LHCN-M2 (cell line): ENCODE results near the gene IQCF5. TPM values are rescaled to one million over a fixed set of nuclear protein-coding genes. Genes with fewer than 3 reads are reported as not detected.
"Not testable (repeated sequence)": the region's sequence is repeated elsewhere in the genome, so short reads cannot be mapped to it uniquely, and the experiment has no call there.

ENCODE experiments used
- DNase-seq: peaks from one replicate; pipeline ENCODE4 v3.0.0-alpha.2; 2012; ENCODE audit warnings: low read depth
- total RNA-seq: library from RNA; depleted of rRNA; stranded (reverse); fragments of >200 nt; gene quantifications from 2 replicates; pipeline ENCODE4 v1.2.3, GENCODE V29; 2014; rRNA removed

Gene IQCF5
- total RNA-seq, 1 experiment from 2014 or later = not detected

- DNase-seq = no peak
Observed at GRCh38 chr3:51869304-51869703, 6.1 kb downstream of the IQCF5 start.

GRCh38 chr3:51868896-51869295 is 6.5 kb downstream of the IQCF5 start:
- not testable (repeated sequence) for DNase-seq

- DNase-seq = no peak
Observed at GRCh38 chr3:51862886-51863285, 12.5 kb downstream of the IQCF5 start.

- DNase-seq = no peak
Observed at GRCh38 chr3:51860703-51861665, 14.4 kb downstream of the IQCF5 start, which contains the start of gene IQCF2. Gene IQCF2, plus strand, starts transcription at chr3:51861615. Its CDS starts 52 bp downstream, at chr3:51861667.

GRCh38 chr3:51855411-51855810 is 20.0 kb downstream of the IQCF5 start:
- not testable (repeated sequence) for DNase-seq

- DNase-seq = no peak
Observed at GRCh38 chr3:51845129-51845528, 30.3 kb downstream of the IQCF5 start.

- DNase-seq = no peak
Observed at GRCh38 chr3:51836606-51837005, 38.8 kb downstream of the IQCF5 start.

GRCh38 chr3:51830836-51831385 is 44.5 kb downstream of the IQCF5 start:
- no peak for DNase-seq

GRCh38 chr3:51830345-51830744 is 45.1 kb downstream of the IQCF5 start:
- DNase-seq = no peak

- no peak for DNase-seq
Observed at GRCh38 chr3:51828297-51828696, 47.1 kb downstream of the IQCF5 start.

Other genes with a start within 250 kb of the IQCF5 start
- gene TEX264, start 204.3 kb downstream of the IQCF5 start, total RNA-seq = 72.7 and 79.6 TPM in 2 replicates
- gene GRM2, start 168.5 kb downstream of the IQCF5 start, total RNA-seq = 0.06 TPM in 1 of 2 replicates, not detected in the other
- gene IQCF6, start 96.4 kb downstream of the IQCF5 start, total RNA-seq = not detected in 2 replicates
- gene IQCF2, start 14.0 kb downstream of the IQCF5 start, total RNA-seq = not detected in 2 replicates
- not detected in 2 replicates for gene IQCF1, start 27.8 kb upstream of the IQCF5 start, total RNA-seq
- gene RRP9, start 66.3 kb upstream of the IQCF5 start, total RNA-seq = 43.2 and 50.7 TPM in 2 replicates
- 34.2 and 44.0 TPM in 2 replicates for gene PARP3, start 66.8 kb upstream of the IQCF5 start, total RNA-seq
- gene GPR62, start 79.8 kb upstream of the IQCF5 start, total RNA-seq = not detected in 2 replicates
- 189 and 276 TPM in 2 replicates for gene PCBP4, start 91.9 kb upstream of the IQCF5 start, total RNA-seq
- gene ABHD14B, start 98.4 kb upstream of the IQCF5 start, total RNA-seq = 54.6 and 59.9 TPM in 2 replicates
- 23.1 and 30.7 TPM in 2 replicates for gene ABHD14A, start 99.5 kb upstream of the IQCF5 start, total RNA-seq
- 60.4 and 75.4 TPM in 2 replicates for gene ACY1, start 107.9 kb upstream of the IQCF5 start, total RNA-seq
- 1,243 and 1,634 TPM in 2 replicates for gene RPL29, start 120.3 kb upstream of the IQCF5 start, total RNA-seq
- gene DUSP7, start 181.0 kb upstream of the IQCF5 start, total RNA-seq = 15.3 and 15.7 TPM in 2 replicates